CD4-positive, alpha-beta T cell treated with Interleukin-6 at 100 ng/mL for 8 hours (primary cell): ENCODE measurements around the gene ERC1.
"Not testable (repeated sequence)": the region's sequence is repeated elsewhere in the genome, so short reads cannot be mapped to it uniquely, and the experiment has no call there.

Experiments used
- DNase-seq: peaks from one replicate; pipeline ENCODE4 v3.0.0-alpha.2; 2020; ENCODE audit warnings: mixed read lengths, low spot score

Gene ERC1

GRCh38 chr12:1130164-1130563, 139.1 kb downstream of the ERC1 start:
- no peak for DNase-seq

GRCh38 chr12:1130571-1130970, 139.5 kb downstream of the ERC1 start:
- DNase-seq, result no peak

DNA sequence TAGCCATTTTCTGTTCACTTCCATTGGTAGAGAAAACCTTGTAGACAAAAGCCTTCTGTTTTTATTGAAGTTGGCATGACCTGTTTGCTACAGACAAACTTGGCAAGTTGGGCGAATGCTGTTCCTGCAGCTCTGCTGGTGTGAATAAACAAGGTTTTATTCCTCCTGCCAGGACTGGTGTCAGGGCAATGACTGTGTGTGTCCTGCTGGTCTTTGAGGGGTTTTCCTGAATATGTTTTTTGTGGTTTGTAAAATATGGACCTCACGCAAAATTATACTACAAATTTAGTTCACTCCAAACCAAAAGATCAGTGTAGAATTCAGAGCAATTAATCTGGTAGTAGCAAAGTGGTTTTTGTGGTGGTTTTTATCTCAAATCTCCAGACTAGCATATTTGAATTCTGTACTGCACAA, 140.8 kb downstream of the ERC1 start:
- no peak for DNase-seq

- no peak for DNase-seq
These were observed 141.3 kb downstream of the ERC1 start for GRCh38 chr12:1132311-1132710.

DNA sequence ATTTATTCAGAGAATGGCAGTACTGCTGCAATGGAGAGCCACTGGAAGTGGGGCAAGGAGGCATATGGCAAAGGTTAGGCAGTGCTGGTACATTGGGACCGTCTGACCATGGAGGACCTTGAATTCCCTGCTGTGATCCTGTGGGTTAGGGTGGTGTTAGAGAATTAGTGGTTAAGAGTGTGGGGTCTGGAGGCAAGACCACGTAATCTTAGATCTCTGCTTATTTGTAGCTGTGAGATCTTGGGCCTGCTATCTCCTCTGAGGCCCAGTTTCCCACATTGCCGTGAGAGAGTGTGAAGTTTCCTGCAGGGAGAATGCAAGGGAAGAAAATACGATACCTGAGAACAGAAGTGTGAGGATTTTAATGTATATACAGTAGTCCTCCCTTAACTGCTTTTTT, 147.7 kb downstream of the ERC1 start:
- no peak for DNase-seq

- not testable (repeated sequence) for DNase-seq
These were observed 155.7 kb downstream of the ERC1 start for GRCh38 chr12:1146758-1147157.

DNA sequence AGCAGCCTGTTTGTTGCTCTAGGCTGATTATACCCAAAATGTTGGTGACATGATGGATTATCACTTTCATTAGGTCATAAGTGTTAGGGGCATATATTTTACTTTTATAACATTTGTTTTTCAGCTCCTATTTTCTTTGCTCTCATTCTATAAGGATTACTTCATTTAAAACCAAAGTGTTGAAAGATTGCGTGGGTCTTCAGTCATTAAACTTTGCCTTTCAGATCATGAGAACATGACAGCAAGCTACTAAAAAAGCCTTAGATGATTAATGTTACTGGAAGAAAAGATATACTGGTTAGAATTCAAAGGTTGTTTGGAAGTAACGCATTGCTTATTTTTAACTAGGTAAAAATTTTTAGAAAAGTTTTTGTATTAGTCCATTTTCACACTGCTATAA, 156.8 kb downstream of the ERC1 start:
- no peak for DNase-seq

DNA sequence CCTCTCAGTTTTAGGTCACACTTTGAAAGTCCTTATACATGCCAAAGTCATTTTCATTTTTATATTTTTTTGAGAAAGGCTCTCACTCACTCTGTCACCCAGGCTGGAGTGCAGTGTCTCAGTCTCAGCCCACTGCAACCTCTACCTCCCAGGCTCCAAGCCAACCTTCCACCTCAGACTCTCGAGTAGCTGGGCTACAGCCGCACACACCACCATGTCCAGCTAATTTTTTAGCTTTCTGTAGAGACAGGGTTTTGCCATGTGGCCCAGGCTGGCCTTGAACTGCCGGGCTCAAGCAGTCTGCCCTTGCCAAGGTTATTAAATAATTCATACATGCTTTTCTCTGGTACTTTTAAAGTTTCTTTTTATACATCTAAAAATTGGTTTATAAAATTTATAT, 166.0 kb downstream of the ERC1 start:
- no peak for DNase-seq

- no peak for DNase-seq
These were observed 170.2 kb downstream of the ERC1 start for GRCh38 chr12:1161197-1161596.

GRCh38 chr12:1162081-1162760, 171.2 kb downstream of the ERC1 start:
- DNase-seq, result no peak

DNA sequence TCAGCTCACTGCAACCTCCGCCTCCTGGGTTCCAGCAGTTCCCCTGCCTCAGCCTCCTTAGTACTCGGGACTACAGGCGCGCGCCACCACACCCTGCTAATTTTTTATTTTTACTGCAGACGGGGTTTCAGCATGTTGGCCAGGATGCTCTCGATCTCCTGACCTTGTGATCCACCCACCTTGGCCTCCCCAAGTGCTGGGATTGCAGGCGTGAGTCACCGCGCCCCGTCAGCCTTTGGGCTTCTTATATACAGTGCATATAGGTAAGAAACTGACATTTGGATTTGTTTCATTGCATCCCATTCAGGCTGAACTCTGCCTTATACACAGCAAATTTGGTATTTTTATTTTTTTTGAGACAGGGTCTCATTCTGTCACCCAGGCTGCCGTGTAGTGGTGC, 176.8 kb downstream of the ERC1 start:
- DNase-seq, result no peak

- no peak for DNase-seq
These were observed 179.4 kb downstream of the ERC1 start for GRCh38 chr12:1170411-1170810.

DNA sequence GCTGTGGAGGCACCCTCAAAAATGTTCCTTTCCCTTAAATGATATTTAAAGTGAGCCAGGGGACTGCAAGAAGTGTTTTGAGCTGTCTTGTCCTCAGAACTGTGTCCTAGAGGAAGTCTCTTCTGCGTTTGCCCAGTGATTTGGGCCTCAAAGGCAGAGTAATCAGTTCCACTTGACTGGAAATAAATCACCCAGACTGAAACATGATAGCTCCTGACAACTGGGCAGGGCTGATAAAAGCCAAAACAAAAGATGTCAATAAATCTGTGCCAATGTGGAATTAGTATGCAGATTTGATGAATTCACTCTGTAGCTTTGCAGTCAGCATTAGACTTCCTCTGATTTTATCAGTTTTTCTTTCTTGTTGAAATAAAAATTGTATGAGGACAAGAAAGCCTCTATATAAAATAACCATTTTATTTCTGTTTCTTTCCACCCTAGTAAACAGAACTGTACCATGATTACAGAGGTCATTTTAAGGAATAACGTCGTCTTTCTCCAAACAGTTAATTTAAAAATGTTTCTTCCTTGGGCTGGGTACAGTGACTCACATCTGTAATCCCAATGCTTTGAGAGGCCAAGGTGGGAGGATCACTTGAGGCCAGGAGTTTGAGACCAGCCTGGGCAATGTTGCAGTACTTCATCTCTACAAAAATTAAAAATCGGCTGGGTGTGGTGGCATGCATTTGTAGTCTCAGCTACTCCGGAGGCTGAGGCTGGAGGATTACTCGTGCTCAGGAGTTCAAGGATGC, 180.8 kb downstream of the ERC1 start:
- DNase-seq, result no peak

DNA sequence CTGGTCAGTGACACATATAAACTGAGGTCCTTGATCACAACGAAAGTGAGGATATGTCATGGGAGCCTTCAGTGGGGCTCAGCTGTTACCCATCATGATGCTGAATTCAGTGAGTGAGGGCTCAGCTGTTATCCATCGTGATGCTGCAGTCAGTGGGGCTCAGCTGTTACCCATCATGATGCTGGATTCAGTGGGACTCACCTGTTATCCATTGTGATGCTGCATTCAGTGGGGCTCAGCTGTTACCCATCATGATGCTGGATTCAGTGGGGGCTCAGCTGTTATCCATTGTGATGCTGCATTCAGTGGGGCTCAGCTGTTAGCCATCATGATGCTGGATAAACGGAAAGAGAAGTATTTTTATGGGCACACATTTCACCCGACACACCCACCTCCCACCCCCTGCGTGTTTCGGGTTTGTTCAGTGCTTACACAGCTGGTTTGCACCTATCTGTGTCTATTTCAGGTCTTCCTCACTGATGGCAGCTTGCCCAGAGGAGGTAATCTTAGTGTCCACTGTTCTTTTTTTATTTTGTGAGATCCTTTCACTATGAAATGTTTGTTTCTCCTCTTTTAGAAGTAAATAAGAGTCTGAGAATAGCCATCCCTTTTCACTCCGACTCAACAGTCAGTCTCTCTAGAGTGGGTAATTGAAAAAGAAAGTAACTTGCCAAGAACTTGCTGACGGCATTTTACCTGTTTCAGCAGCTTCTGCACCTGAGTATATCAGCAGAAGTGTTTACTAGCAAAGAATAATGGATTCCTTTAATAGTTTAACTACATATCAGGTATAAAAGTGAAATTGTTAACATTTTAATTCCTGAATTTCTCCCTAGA, 183.0 kb downstream of the ERC1 start:
- no peak for DNase-seq

GRCh38 chr12:1174659-1175058, 183.6 kb downstream of the ERC1 start:
- no peak for DNase-seq

DNA sequence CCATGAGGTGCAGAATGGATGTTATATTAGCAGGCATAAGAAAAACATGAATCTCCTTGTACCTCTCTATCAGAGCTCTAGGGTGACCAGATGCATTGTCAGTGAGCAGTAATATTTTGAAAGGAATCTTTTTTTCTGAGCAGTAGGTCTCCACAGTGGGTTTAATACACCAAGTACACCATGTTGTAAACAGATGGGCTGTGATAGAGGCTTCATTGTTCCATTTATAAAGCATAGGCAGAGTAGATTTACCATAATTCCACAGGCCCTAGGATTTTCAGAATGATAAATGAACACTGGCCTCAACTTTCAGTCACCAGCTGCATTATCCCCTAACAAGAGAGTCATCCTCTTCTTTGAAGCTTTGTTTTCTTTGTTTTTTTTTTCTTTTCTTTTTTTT, 185.2 kb downstream of the ERC1 start:
- no peak for DNase-seq

GRCh38 chr12:1179128-1179527, 188.1 kb downstream of the ERC1 start:
- DNase-seq, result no peak

DNA sequence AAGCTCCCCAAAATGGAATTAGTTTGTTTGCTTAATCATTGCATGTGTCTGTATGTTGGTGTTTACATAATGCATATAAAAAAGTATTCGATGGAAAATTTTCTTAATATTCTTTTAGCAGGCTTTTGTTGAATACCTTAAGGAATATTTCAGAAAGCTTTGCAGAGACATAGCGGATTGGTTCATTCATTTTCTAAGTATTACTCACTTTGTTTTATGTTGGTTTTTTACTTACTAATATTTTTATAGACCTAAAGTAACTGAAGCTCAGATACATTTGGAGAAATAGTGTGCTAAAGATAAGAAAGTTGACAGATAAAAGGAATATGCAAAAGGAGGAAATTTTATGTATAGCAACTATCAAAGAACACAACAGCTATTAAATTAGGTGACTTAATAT, 191.0 kb downstream of the ERC1 start:
- no peak for DNase-seq

DNA sequence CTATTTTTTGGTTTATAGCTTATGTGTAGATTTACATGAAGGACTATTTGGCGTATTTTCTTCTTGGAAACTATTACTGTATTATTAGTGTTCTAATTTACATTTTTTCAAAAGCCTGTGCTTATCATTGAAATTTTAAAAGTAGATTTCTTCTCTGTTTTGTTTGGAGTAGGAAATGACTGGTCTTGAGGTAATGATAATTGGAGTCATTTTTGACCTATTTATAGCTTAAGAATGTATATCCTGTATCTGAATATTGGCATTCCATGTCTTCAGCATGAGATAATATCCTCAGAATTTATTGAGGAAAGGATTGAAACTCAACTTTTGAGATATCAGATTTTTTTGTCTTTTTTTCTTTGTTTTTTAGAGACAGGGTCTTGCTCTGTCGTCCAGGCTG, 193.4 kb downstream of the ERC1 start:
- no peak for DNase-seq

DNA sequence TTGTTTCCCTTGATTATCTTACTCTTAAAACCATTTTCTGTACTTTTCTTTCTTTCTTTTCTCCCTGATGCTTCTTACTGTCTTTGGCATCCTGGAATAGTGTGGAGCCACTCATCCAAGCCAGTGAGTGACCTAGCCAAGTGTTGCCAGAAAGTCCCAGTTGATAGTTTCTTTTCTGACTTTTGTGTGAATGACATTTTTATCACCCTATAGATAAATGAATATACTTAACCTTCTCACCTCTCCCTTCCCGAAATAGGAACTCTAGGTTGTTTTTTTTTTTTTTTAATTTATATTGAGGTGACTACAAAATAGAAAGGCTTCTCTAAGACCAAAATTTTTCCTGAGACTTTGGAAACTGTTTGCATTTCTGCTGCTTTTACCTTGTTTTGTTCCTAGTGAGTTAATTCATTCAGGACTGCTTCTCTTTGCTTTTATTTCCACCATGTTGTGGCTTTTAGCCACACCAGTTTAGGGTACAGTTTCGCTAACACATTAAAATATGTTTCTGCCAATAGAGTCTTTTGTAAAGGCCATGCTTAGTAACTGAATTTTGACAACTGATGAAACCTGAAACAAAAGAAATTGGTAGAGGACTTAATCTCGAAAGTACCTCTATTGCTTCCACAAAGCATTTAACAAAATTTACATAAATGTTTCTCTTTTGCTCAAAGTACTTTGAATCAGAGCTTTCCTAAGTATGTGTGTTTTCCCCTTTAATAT, 194.6 kb downstream of the ERC1 start:
- no peak for DNase-seq

- no peak for DNase-seq
These were observed 195.3 kb downstream of the ERC1 start for GRCh38 chr12:1186298-1186697.

- DNase-seq, result no peak
These were observed 197.0 kb downstream of the ERC1 start for GRCh38 chr12:1188016-1188415.
